K562 (cell line): ENCODE data around the gene STXBP6. TPM values are rescaled to one million over a fixed set of nuclear protein-coding genes. Genes with fewer than 3 reads are reported as not detected.

Experiments used
- PRDM10 ChIP-seq: fragments of 450-650 bp; IDR thresholded peaks from 2 replicates; pipeline ENCODE4 v1.6.1; 2018; ENCODE audit not compliant: partially characterized antibody
- polyA plus RNA-seq, 8 experiments: library from polyadenylated mRNA; depleted of rRNA in 4 of 8; stranded (reverse) in 5 of 8; unstranded in 3 of 8; fragments of >200 nt; fragmentation: Nextera tagmentation in 2 of 8; fragmentation: Illumina TruSeq in 1 of 8; extraction: Ambion mirVana in 2 of 8; extraction: Trizol in 1 of 8; gene quantifications; 2 replicates each; pipeline versions ENCODE4 v1.2.1 to v1.2.3, GENCODE V29; 2011 to 2014; ENCODE audit warnings: inconsistent platforms in 1 of 8, missing spikeins in 1 of 8
- total RNA-seq, 7 experiments: library from RNA; depleted of rRNA in 6 of 7; stranded (reverse); fragments of >200 nt in 6 of 7; fragmentation: Illumina TruSeq in 2 of 7; extraction: Trizol in 2 of 7; gene quantifications; 2 replicates each; pipeline versions ENCODE4 v1.2.1 to v1.2.3, GENCODE V29; 2011 to 2021; ENCODE audit warnings: low replicate concordance in 1 of 7
- TF ChIP-seq, protein P1 (sequence below), 2 experiments: fragments of 450-650 bp in 1 of 2; sonication (generic) in 1 of 2; formaldehyde crosslinking in 1 of 2; IDR thresholded peaks; 2 replicates each; pipeline versions ENCODE4 v1.7.1 to v1.9.0; 2016 to 2022; ENCODE audit warnings: inconsistent platforms in 1 of 2, mild to moderate bottlenecking in 1 of 2, missing genetic modification reagents in 1 of 2

Gene STXBP6
- total and polyA plus RNA-seq, 9 of the 15 experiments (the other 6 are each of a cell fraction or from before 2014, with no cell fraction given), result 0.27 to 0.89 (median 0.59) TPM

GRCh38 chr14:24816011-24816928 lies 233.7 kb downstream of the STXBP6 start (continued):
- TF ChIP-seq, protein P1, sequence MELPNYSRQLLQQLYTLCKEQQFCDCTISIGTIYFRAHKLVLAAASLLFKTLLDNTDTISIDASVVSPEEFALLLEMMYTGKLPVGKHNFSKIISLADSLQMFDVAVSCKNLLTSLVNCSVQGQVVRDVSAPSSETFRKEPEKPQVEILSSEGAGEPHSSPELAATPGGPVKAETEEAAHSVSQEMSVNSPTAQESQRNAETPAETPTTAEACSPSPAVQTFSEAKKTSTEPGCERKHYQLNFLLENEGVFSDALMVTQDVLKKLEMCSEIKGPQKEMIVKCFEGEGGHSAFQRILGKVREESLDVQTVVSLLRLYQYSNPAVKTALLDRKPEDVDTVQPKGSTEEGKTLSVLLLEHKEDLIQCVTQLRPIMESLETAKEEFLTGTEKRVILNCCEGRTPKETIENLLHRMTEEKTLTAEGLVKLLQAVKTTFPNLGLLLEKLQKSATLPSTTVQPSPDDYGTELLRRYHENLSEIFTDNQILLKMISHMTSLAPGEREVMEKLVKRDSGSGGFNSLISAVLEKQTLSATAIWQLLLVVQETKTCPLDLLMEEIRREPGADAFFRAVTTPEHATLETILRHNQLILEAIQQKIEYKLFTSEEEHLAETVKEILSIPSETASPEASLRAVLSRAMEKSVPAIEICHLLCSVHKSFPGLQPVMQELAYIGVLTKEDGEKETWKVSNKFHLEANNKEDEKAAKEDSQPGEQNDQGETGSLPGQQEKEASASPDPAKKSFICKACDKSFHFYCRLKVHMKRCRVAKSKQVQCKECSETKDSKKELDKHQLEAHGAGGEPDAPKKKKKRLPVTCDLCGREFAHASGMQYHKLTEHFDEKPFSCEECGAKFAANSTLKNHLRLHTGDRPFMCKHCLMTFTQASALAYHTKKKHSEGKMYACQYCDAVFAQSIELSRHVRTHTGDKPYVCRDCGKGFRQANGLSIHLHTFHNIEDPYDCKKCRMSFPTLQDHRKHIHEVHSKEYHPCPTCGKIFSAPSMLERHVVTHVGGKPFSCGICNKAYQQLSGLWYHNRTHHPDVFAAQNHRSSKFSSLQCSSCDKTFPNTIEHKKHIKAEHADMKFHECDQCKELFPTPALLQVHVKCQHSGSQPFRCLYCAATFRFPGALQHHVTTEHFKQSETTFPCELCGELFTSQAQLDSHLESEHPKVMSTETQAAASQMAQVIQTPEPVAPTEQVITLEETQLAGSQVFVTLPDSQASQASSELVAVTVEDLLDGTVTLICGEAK (IDR thresholded peaks at IDR 0.05), result no peak
- TF ChIP-seq, protein P1 (CRISPR knock-in tag; IDR thresholded peaks at IDR 0.05), result no peak
- TF ChIP-seq PRDM10, result no peak
